ENCODE results near the gene CPT2. TPM values are rescaled to one million over a fixed set of nuclear protein-coding genes. Genes with fewer than 3 reads are reported as not detected.

CPT2 gene
- total and polyA plus RNA-seq, 9 of the 15 experiments (the other 6 are each of a cell fraction or from before 2014, with no cell fraction given), result 7.6 to 25.1 (median 16.8) TPM

DNA sequence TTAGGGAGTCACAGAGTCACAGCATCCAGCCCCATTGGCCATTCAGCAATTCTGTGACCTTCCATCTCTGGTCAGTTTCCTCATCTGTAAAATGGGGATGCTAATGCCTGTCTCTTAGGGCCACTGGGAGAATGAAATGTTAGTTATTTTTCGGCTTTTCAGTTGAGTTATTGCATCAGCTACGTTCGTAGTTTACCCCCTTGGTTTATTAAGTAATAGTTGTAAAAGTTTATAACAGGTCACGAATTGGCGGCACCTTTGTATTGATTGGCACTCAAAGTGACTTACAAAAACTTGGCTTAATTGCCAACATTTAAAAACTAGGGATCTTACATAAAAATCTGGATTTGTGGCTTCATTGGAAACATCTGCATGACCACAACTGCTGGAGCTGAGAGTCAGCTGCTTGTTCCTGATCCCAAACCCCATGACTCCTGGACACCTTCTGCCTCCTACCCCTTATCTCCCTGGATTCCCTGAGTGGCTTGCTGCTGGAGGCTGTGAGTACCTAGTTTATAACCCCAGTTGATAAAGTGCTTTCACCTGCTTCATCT is 31.1 kb upstream of the CPT2 start (continued):
- TF ChIP-seq ESRRA (IDR thresholded peaks at IDR 0.05; ENCODE audit: borderline replicate concordance, low read depth), result peak; percentile 86
- TF ChIP-seq CHD2 (IDR thresholded peaks at IDR 0.05; ENCODE audit: low read depth, low read length), result no peak
- no peak for TF ChIP-seq ZNF76 (CRISPR knock-in tag; IDR thresholded peaks at IDR 0.05; ENCODE audit: borderline replicate concordance)
- TF ChIP-seq, protein P1, sequence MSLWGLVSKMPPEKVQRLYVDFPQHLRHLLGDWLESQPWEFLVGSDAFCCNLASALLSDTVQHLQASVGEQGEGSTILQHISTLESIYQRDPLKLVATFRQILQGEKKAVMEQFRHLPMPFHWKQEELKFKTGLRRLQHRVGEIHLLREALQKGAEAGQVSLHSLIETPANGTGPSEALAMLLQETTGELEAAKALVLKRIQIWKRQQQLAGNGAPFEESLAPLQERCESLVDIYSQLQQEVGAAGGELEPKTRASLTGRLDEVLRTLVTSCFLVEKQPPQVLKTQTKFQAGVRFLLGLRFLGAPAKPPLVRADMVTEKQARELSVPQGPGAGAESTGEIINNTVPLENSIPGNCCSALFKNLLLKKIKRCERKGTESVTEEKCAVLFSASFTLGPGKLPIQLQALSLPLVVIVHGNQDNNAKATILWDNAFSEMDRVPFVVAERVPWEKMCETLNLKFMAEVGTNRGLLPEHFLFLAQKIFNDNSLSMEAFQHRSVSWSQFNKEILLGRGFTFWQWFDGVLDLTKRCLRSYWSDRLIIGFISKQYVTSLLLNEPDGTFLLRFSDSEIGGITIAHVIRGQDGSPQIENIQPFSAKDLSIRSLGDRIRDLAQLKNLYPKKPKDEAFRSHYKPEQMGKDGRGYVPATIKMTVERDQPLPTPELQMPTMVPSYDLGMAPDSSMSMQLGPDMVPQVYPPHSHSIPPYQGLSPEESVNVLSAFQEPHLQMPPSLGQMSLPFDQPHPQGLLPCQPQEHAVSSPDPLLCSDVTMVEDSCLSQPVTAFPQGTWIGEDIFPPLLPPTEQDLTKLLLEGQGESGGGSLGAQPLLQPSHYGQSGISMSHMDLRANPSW (CRISPR knock-in tag; IDR thresholded peaks at IDR 0.05), result no peak
- TF ChIP-seq RAD21 (CRISPR knock-in tag; conservative IDR thresholded peaks at IDR 0.05 in 1 of 2, IDR thresholded peaks at IDR 0.05 in 1 of 2), result no peak
- TF ChIP-seq ZSCAN29 (IDR thresholded peaks at IDR 0.05), result no peak
- no peak for TF ChIP-seq KLF1 (tag; IDR thresholded peaks at IDR 0.05)
- no peak for TF ChIP-seq KDM4B (IDR thresholded peaks at IDR 0.05; ENCODE audit: borderline replicate concordance in 2 of 2, low read depth in 1 of 2)
- no peak for TF ChIP-seq SNIP1 (IDR thresholded peaks at IDR 0.05; ENCODE audit: low read depth)
- TF ChIP-seq, protein P2, sequence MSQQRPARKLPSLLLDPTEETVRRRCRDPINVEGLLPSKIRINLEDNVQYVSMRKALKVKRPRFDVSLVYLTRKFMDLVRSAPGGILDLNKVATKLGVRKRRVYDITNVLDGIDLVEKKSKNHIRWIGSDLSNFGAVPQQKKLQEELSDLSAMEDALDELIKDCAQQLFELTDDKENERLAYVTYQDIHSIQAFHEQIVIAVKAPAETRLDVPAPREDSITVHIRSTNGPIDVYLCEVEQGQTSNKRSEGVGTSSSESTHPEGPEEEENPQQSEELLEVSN (IDR thresholded peaks at IDR 0.05; ENCODE audit: borderline replicate concordance in 1 of 2, extremely low read depth in 1 of 2, insufficient read depth in 1 of 2, insufficient read length in 1 of 2, low read depth in 1 of 2, low read length in 1 of 2, poor library complexity in 1 of 2, severe bottlenecking in 1 of 2), result no peak
- no peak for TF ChIP-seq BRF1 (IDR thresholded peaks at IDR 0.05; ENCODE audit: borderline replicate concordance, extremely low read depth, insufficient read length)
- peak; percentile 72; the same call in 1 of the 2 replicates for TF ChIP-seq ADNP (tag; IDR thresholded peaks at IDR 0.05)
- no peak for TF ChIP-seq PCBP2 (IDR thresholded peaks at IDR 0.05; ENCODE audit: low read depth, low read length, poor library complexity, severe bottlenecking)
- TF ChIP-seq KHSRP (IDR thresholded peaks at IDR 0.05), result no peak
- no peak for TF ChIP-seq DMBX1 (CRISPR knock-in tag; IDR thresholded peaks at IDR 0.05; ENCODE audit: borderline replicate concordance)
- TF ChIP-seq MECOM (CRISPR knock-in tag; IDR thresholded peaks at IDR 0.05), result no peak
- TF ChIP-seq, protein P3, sequence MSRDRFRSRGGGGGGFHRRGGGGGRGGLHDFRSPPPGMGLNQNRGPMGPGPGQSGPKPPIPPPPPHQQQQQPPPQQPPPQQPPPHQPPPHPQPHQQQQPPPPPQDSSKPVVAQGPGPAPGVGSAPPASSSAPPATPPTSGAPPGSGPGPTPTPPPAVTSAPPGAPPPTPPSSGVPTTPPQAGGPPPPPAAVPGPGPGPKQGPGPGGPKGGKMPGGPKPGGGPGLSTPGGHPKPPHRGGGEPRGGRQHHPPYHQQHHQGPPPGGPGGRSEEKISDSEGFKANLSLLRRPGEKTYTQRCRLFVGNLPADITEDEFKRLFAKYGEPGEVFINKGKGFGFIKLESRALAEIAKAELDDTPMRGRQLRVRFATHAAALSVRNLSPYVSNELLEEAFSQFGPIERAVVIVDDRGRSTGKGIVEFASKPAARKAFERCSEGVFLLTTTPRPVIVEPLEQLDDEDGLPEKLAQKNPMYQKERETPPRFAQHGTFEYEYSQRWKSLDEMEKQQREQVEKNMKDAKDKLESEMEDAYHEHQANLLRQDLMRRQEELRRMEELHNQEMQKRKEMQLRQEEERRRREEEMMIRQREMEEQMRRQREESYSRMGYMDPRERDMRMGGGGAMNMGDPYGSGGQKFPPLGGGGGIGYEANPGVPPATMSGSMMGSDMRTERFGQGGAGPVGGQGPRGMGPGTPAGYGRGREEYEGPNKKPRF (IDR thresholded peaks at IDR 0.05; ENCODE audit: low read depth, low read length), result no peak
- TF ChIP-seq, protein P4, sequence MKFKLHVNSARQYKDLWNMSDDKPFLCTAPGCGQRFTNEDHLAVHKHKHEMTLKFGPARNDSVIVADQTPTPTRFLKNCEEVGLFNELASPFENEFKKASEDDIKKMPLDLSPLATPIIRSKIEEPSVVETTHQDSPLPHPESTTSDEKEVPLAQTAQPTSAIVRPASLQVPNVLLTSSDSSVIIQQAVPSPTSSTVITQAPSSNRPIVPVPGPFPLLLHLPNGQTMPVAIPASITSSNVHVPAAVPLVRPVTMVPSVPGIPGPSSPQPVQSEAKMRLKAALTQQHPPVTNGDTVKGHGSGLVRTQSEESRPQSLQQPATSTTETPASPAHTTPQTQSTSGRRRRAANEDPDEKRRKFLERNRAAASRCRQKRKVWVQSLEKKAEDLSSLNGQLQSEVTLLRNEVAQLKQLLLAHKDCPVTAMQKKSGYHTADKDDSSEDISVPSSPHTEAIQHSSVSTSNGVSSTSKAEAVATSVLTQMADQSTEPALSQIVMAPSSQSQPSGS (CRISPR knock-in tag; IDR thresholded peaks at IDR 0.05), result no peak
- TF ChIP-seq NFIX (CRISPR knock-in tag; IDR thresholded peaks at IDR 0.05; ENCODE audit: low read depth), result no peak
- TF ChIP-seq NR1H2 (CRISPR knock-in tag; IDR thresholded peaks at IDR 0.05), result no peak
- no peak for TF ChIP-seq CREBBP (IDR thresholded peaks at IDR 0.05; ENCODE audit: low read depth, low read length)
